ENCODE results near the gene CCND3. TPM values are rescaled to one million over a fixed set of nuclear protein-coding genes. Genes with fewer than 3 reads are reported as not detected.

Gene CCND3
- 14.7 TPM for total RNA-seq

DNA sequence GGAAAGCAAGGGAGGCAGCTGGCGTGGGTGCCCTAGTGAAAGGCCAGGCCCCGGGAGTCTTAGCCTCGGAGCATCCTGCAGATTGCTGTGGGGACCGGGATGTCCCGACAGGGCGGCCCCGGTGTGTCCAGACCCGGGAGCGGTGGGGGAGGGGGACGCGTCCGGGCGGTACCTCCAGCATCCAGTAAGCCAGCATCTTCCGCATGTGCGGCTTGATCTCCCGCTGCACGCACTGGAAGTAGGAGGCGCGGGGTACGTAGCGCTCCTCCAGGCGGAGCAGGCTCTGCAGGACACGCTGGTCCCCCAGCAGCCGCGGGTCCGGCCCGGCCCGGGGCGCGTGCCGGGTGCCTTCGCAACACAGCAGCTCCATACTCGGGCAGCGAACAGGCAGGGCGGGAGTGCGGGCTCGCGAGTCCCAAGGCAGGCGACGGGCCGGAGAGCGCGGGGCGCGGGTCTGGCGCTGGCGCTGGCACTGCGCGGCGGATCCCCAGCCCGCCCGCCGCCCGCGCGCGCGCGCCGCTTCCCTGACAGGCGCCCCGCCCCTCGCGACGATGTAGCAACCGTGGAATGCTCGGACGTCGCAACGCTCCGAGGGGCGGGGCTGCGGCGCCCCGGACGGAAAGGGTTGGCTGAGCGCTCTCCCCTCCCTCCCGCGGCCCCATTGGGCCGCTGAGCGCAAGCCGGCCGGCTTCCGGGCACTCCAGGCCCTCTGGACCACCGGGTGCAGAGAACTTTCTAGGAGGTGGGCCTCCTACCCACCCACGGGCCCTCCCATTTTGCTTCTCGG lies at the start of gene CCND3:
TSS of gene CCND3 (minus strand) at position 529 of the 787 bp plus-strand sequence. CDS start at position 370, 159 bp downstream.
- ATAC-seq (peak; percentile 97), DNase-seq (ENCODE audit: low spot score) (peak; percentile 92)

DNA sequence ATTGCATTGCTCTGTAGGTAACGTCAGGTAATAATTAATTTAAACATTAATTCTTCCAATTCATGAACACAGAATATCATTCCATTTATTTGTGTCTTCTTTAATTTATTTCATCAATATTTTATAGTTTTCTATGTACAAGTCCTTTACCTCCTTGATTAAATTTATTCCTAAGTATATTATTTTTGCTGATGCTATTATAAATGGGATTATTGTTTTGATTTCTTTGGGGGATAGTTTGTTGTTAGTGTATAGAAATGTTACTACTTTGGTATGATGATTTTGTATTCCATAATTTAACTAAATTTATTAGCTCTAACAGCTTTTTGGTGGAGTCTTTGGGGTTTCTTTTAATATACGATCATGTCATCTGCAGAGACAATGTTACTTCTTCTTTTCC lies 44.7 kb upstream of the CCND3 start:
- DNase-seq (ENCODE audit: low spot score) (no peak), ATAC-seq (no peak)

DNA sequence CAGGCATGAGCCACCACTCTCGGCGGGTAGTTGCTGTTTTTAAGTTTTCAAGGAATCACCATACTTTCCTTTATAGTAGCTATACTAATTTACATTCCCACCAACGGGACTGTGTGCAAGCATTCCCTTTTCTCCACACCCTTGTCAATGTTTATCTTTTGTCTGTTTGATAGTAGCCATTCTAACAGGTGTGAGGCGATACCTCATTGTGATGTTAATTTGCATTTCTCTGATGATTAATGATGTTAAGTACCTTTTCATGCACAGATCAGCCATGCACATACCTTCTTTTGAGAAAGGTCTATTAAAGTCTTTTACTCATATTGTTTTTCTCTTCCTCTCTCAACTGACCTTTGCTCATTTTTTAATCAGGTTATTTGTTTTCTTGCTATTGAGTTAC lies 43.0 kb upstream of the CCND3 start:
- no peak for ATAC-seq
- no peak for DNase-seq (ENCODE audit: low spot score)

DNA sequence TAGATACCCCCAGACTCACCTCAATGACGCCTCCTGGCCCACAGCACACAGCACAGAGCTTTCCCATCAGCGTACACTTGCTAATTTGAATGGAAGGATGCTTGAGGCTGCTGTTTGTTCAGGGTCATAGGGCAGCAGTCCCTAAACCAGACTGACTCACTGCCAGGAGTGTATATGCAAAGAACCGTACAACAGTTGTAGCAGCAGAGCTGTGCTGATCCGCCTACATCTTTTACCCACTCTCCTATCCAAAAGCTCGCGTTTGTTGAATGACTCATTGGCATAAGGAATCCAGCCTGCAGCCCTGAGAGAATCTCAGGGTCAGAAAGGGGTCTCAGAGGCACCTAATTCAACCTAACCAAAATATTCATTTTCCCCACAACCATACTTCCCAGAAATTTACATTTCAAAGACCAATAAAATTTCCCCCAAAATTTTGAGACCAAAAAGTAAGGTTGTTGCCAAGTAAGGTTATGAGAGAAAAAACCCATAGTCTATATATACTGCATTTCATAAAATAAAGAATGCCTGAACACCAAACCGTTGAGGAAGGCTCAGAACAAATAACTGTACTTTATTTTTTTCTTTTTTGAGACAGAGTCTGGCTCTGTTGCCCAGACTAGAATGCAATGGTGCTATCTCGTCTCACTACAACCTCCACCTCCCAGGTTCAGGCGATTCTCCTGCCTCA lies 35.3 kb upstream of the CCND3 start:
- DNase-seq (ENCODE audit: low spot score) (peak; percentile 18), ATAC-seq (no peak)

DNA sequence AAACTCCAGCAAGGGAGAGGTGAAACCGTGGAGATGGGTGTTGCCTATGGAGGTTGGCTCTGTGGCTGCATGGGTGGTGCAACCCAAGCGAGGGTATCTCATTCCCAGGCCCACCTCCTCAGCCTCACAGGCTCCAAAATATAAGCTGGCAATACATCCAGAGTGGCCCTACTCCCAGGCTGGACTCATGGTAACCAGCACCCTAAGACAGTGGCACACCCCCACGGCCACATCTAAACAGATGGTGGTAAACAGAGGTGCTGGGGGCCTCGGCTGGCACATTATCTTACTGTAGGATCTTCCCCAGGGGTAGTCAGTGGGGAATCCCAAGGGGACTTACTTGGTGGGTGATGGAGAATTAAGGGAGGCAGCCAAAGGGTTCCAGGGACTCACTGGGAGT lies 33.7 kb upstream of the CCND3 start:
- DNase-seq (ENCODE audit: low spot score) (peak; percentile 33), ATAC-seq (no peak)

DNA sequence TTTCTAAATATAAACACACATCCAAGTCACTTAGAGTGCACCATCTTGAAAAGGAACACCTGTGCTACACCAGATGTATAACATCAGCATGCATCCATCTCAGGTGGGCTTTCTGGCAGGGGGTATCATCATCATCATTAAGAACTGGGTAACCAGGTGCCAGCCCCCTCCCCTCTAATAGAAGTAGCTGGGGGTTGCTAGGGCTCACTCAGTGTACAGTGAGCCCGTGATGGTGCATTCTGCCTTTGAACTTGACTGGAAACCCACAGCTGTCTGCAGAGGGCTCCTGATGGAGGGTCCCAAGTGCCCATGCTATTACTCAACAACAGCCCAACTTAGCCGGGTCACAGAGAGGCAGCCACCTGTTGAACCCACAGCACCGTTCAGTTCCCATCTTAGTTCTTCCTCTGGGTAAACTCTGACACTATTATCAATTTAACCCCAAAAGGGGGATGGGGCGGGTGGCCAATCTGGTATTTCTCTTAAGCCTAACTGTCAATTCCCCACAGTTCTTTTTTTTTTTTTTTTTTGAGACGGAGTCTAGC lies 32.7 kb upstream of the CCND3 start:
- no peak for ATAC-seq
- peak; percentile 18 for DNase-seq (ENCODE audit: low spot score)

DNA sequence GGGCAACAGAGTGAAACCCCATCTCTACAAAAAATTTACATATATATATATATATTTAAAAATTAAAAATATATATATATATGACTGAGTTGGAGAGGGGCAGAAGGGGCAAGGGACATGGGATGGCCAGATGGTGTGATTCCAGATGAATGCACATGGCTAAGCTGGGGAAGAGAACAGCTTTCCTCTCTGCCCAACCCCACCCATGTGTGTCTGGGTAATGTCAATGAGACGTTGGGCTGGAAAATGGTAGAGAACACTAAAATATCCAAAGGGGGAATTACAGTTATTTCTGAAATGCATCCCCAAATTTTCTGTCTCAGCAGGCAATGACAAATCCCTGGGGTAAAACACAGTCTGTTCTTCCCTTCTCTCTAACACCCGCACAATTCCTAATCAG lies 31.2 kb upstream of the CCND3 start:
- ATAC-seq (no peak), DNase-seq (ENCODE audit: low spot score) (no peak)

DNA sequence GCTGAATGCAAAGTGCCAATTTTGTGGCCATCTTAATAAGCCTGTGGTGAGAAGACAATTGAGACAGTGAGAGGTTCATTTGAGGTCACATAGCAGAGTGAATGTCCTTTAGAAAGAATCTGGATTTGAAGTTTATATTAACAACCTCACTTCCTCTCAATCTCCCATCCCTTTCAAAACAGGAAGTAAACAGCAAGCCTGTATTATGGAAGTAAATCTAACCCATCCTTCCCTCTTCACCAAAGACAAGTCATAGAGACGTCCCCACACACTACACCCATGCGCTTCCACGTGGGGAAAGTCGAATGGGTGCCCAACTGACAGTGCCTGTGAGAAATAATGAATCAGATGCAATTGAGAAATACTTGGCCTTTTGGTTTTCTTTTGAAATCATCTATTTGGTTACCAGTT lies 28.8 kb upstream of the CCND3 start:
- ATAC-seq (peak; percentile 46), DNase-seq (ENCODE audit: low spot score) (no peak)

DNA sequence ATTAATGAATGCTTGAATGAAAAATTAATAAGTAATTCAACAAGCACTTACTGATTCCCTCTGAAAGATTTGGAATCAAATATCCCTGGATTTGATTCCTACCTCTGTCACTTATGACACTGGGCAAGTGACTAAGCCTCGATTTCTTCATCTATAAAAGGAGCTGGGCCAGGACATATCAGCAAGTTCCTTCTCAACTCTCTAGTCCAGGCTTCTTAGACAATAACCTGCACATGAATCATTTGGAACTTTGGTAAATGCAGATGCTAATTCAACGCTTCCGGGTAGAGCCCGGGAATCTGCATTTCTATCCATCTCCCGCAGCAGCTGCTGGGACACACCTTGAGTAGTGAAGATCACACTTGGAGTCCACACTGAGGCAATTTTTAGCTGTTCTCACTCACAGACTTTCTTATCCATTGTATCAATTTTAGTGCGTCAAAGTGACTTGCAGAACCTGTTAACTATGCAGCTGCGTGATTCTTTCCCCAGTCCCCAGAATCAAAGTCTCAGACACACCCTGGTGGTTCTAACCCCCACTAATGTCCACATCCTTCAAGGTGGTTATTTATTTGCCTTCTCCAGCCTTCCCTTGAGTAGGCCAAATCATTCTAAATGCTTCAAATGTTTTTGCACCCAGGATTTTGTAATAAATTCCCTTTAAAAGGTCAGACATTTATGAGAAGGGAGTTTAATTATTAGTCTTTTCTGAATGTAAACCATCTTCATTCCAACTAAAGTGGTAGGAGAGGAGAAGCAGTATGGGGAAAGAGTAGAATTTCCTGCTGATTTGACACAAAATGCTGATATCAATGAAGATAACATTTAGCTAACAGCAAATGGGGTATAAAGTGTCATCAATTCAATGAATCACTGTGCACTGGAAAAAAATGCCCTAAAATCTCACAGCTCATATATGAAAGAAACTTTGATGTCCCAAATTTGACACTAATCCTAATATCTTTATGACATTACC lies 26.0 kb upstream of the CCND3 start:
- DNase-seq (ENCODE audit: low spot score) (peak; percentile 7), ATAC-seq (no peak)

DNA sequence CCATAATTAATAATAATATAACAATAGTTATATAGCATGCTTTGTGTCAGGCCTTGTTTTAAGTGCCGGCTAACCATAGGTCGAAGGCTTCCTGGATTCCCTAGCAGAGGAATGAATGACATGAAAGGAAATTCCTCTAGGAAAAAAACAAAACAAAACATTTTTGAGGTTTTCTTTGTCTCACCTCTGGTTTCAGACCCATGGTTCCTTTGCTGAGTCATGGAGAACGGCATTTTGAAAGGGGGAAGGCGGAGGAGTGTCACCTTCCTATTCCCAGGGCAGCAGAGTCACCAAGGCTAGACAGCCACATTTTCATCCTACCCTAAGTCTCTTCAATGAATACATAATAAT lies 25.3 kb upstream of the CCND3 start:
- peak; percentile 18 for DNase-seq (ENCODE audit: low spot score)

DNA sequence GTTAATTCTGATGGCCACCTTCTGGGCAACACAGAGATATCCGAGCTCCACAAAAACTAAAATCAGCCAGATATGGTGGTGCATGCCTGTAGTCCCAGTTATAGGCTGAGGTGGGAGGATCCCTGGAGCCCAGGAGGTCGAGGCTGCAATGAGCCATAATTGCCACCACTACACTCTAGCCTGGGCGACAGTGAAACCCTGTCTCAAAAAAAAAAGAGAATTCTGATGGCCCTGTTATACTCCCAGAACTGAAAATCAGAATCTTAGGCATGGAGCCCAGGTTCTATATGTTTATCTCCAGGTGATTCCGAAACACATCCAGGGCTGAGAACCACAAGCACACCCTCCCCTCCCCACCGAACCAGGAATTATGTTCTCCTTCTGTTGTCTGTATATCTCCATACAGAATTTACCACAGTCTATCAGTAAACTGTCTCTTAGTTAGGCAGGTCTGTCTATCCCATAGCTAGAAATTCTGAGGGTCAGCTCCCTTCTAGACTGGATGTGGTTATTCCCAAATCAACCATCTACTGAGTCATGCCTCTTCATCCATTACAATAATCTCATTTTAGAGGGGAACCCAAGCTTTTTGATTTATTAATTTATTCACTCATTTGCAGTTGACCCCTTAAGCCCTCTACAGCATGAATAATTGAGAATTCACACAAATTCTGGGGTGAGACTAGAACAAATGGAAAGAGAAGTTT lies 24.8 kb upstream of the CCND3 start:
- DNase-seq (ENCODE audit: low spot score): peak; percentile 16
- no peak for ATAC-seq

More for the DNA sequence above, 25.3 kb upstream of the CCND3 start:
- no peak for ATAC-seq

DNA sequence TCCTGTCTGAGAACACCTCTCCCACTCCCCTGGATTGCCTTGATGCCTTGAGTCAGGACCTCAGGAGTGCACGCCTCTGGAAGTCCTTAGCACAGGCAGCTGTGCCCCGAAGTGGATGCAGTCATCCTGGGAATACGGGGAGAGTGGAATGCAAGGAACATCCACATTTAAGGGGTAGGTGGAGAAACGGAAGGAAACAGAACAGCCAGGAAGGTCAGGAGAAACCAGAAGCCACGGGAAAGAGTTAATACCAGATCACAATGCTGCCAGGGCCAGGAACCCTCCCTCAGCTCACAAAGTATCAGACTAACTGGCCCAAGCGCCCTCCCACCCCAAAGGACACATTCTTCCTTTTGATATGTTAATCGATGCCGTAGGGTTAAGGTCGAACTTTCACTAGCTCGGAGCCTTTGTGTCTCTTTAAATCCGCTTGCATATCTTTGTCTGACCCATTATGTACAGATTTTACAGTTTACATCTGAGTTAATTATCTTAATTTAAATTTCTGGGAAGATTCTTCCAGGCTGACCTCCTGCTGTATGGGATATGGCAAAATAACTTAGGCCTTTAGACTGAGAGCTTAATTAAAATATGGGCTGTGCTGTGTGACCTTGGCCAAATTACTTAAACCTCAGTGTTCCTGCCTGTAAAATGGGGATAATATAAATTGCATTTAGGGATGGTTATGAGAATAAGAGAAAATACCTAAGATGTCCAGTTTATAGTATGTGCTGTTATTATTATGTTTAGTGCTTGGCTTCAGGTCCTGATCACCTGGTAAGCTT lies 24.0 kb upstream of the CCND3 start:
- peak; percentile 28 for DNase-seq (ENCODE audit: low spot score)
- ATAC-seq: peak; percentile 61

DNA sequence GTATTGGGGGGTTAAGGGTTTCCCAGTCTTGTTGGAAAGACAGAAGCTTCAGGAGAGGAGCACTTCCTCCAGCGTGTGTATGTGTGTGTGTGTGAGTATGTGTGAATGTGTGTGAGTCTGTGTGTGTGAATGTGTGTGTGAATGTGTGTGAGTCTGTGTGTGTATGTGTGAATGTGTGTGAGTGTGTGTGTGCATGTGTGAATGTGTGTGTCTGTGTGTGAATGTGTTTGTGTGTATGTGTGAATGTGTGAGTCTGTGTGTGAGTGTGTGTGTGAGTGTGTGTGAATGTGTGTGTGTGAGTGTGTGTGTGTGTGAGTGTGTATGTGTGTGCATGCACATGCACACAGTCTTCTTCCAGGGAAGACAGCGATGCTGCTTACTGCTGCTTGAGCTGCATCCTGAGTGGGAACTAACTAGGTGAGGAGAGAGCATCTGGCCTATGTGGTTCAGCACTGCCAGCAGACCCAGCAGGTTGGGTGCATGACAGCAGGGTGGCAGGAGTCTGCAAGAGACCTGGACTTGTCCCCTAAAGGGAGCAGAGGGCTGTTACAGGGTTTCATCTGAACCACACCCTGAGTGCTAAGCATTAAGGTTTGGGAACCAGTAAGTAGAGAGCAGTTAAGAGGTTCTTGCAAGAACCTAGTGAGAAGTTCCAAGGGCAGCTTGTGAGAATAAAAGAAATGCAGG lies 22.7 kb upstream of the CCND3 start:
- ATAC-seq: no peak

DNA sequence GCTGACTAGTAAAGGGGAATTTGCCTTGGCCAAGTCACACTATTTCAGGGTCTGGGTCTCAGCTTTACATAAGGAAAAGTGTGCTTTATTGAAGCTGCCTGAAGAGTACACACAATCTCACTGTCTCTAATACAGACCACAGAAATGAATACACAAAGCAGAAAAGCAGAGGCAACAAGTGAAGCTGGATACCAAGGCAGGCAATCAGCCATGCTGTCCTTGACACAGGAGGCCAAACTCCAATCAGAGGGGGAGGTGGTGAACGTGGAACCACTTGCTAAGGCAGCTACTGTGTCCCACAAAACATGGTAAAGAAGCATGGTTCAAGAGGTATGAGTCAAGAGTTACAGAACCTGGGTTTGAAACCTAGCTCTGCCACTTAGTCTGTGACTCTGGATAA lies 21.8 kb upstream of the CCND3 start:
- DNase-seq (ENCODE audit: low spot score): no peak
- no peak for ATAC-seq

More for the DNA sequence above, 22.7 kb upstream of the CCND3 start:
- DNase-seq (ENCODE audit: low spot score): peak; percentile 33

DNA sequence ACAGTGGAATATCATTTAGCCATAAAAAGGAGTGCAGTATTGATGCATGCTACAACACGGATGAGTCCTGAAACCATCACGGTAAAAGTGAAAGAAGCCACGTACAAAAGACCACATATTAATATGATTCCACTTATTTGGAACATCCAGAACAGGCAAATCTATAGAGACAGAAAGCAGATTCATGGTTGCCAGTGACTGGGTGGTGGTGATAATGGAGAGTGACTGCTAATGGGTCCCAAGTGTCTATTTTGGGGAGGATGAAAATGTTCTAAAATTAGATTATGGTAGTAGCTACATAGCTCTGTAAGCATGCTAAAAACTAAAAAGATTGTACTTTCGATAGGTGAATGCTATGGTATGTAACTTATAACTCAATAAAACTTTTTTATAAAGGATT lies 18.4 kb upstream of the CCND3 start:
- DNase-seq (ENCODE audit: low spot score) (no peak), ATAC-seq (no peak)

DNA sequence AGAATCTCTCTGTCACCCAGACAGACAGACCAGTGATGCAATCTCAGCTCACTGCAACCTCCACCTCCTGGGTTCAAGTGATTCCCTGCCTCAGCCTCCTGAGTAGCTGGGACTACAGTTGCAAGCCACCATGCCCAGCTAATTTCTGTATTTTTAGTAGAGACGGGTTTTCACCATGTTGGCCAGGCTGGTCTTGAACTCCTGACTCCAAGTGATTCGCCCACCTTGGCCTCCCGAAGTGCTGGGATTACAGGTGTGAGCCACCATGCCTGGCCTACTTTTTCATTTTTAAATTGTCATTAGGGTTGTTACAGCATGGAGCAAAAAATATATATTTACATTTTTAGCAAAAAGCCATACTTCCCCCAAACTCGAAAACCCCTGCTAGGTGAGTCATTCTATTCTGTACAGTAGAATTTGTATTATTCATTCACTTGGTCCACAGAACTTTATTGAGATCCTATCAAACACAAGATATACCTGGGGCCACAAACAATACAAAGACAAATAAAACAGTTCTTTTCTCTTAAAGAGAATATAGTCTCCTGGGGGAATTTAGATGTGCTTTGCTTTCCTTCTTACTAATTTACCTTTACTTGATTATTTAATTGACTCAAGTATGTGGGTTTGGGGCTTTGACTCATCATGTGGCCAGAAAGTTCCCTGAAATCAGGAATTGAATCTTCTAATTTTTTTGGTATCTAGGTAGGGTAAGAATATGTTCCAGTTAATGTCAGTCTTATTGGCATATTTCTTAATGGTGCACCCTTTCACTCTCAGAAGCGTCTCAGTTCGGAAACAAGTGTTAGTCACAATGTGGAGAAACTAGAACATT lies 16.6 kb upstream of the CCND3 start:
- DNase-seq (ENCODE audit: low spot score) (no peak), ATAC-seq (no peak)

DNA sequence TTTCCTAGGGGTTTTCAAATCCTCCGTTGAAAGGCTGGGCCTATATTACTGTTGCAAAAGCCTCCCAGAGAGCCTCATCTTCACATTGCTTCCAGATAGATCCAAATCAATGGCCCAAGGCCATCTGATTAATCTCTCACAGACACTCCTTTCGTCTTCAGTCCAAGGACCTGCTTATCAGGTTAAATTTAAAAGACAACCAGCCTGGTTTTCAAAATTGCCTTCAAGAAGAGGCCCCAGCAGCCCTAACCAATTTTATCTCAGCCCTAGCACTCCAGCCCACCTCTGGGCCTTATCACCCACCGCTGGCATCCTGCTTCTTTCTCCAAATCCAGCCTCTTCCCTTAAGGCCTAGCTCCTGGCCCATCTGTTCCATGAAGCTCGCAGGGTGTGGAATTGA lies 15.5 kb upstream of the CCND3 start:
- DNase-seq (ENCODE audit: low spot score): no peak
- ATAC-seq: no peak

DNA sequence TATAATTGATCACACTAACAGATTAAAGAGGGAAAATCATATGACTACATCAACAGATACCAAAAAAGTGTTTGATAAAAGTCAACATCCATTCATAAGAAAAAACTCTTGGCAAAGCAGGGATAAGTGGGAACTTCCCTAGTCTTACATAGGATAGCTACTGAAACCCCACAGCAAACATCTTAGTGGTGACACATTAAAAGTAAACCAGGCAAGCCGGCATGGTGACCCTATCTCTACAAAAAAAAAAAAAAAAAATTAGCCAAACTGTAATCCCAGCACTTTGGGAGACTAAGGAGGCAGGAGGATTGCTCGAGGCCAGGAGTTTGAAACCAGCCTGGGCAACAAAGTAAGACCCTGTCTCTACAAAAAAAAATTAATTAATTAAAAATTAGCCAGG lies 13.8 kb upstream of the CCND3 start:
- DNase-seq (ENCODE audit: low spot score): no peak
- ATAC-seq: no peak

Data from left lobe of liver (tissue), 2 donors.